H7 (cell line): ENCODE data around the gene UBR1. TPM values are rescaled to one million over a fixed set of nuclear protein-coding genes. Genes with fewer than 3 reads are reported as not detected.
"Not testable (repeated sequence)": the region's sequence is repeated elsewhere in the genome, so short reads cannot be mapped to it uniquely, and the experiment has no call there.

ENCODE experiments used
- DNase-seq: peaks from one replicate; pipeline ENCODE4 v3.0.0; 2012
- H3K27me3 ChIP-seq: 2 replicates; pipeline ENCODE4 v1.6.0; 2011; ENCODE audit warnings: mild to moderate bottlenecking, low read length; ENCODE audit not compliant: control insufficient read depth, insufficient read depth
- H3K36me3 ChIP-seq: replicated peaks from 2 replicates; pipeline ENCODE4 v1.5.1; 2011; ENCODE audit warnings: low read length; ENCODE audit not compliant: control insufficient read depth, insufficient read depth
- H3K4me3 ChIP-seq: 2 replicates; pipeline ENCODE4 v1.5.1; 2011; ENCODE audit warnings: low read depth, mild to moderate bottlenecking, control low read depth, low read length, moderate library complexity; ENCODE audit not compliant: insufficient read depth
- total RNA-seq: library from RNA; depleted of rRNA; stranded (reverse); fragments of >200 nt; shearing (Covaris generic); gene quantifications from 2 replicates; pipeline ENCODE4 v1.2.3, GENCODE V29; 2014; rRNA removed

Gene UBR1
- total RNA-seq, 1 experiment from 2014 or later = 13.0 TPM

DNA sequence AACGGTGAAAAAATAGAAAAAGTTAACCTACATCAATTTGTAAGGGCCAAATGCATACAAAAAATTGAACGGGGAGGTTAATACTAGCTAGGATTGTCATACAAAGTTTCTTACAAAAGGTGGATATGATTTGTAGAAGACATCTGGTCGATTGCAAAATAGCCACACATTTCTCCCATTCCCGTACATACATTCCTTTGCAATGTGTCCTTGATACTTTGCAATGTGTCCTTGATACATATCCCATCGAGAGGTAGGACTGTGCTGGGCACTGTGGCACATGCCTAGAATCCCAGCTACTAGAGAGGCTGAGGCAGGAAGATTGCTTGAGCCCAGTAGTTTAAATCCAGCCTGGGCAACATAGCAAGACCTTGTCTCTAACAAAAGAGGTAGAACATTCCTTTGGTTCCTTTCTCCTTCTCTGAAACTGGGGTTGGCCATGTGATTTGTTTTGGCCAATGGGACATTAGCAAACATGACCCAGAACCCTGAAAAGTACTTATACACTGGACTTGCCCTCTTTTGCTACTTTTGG, 194.7 kb downstream of the UBR1 start:
- Histone ChIP-seq H3K36me3 (no peaks in the 10 kb centered on the region), H3K4me3 (no peak overlapping the region), H3K27me3 (no peaks in the 10 kb centered on the region)
- DNase-seq = no peak

DNA sequence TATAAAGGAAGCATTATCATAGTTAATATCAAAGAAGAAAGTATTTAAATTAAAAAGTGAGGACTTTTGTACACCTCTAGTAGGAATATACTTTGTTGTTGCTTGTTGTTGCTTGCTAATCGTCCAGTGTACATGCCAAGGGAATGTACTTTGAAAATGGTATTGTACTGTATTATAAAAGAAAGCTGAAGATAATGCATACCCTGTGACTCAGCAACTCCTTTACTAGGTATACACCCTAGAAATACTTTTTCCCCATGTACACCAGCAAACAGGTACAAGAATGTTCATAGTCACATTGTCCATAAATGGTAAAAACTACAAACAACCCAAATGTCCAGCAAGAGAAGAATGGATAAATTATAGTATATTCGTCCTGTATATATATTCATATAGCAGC, 197.3 kb downstream of the UBR1 start:
- no peak for DNase-seq
- H3K4me3 ChIP-seq = no peak overlapping the region
- H3K27me3 ChIP-seq = no peaks in the 10 kb centered on the region
- no peaks in the 10 kb centered on the region for H3K36me3 ChIP-seq

- Histone ChIP-seq H3K4me3 (no peak overlapping the region), H3K36me3 (no peaks in the 10 kb centered on the region), H3K27me3 (no peaks in the 10 kb centered on the region)
- no peak for DNase-seq
Observed at GRCh38 chr15:42903388-42904324, 202.2 kb downstream of the UBR1 start.

DNA sequence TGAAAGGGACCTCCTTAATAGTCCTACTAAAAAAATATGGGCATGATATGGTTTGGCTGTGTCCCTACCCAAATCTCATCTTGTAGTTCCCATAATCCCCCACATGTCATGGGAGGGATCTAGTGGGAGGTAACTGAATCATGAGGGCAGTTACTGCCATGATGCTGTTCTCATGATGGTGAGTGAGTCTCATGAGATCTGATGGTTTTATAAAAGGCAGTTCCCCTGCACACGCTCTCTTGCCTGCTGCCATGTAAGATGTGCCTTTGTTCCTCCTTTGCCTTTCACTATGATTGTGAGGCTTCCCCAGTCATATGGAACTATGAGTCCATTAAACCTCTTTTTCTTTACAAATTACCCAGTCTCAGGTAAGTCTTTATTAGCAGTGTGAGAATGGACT, 211.9 kb downstream of the UBR1 start:
- not testable (repeated sequence) for H3K36me3 ChIP-seq, H3K27me3 ChIP-seq, DNase-seq, H3K4me3 ChIP-seq

Other genes starting within 250 kb of the UBR1 start
- 4.2 and 6.5 TPM in 2 replicates for gene TTBK2, start 185.3 kb downstream of the UBR1 start, total RNA-seq
- gene TMEM62, start 27.5 kb upstream of the UBR1 start, total RNA-seq = 1.8 and 4.8 TPM in 2 replicates
- gene CCNDBP1, start 79.4 kb upstream of the UBR1 start, total RNA-seq = 49.7 and 51.3 TPM in 2 replicates
- gene EPB42, start 115.0 kb upstream of the UBR1 start, total RNA-seq = not detected in 2 replicates
- gene TGM5, start 160.9 kb upstream of the UBR1 start, total RNA-seq = not detected in 2 replicates
- gene TGM7, start 196.2 kb upstream of the UBR1 start, total RNA-seq = not detected in 2 replicates
- 5.8 and 10.3 TPM in 2 replicates for gene LCMT2, start 224.5 kb upstream of the UBR1 start, total RNA-seq